Measurements from ENCODE around the gene CCND1. TPM values are rescaled to one million over a fixed set of nuclear protein-coding genes. Genes with fewer than 3 reads are reported as not detected.

Gene CCND1
- total RNA-seq, 4 donors from 2014 or later = 90.1 to 451 (median 213) TPM

DNA sequence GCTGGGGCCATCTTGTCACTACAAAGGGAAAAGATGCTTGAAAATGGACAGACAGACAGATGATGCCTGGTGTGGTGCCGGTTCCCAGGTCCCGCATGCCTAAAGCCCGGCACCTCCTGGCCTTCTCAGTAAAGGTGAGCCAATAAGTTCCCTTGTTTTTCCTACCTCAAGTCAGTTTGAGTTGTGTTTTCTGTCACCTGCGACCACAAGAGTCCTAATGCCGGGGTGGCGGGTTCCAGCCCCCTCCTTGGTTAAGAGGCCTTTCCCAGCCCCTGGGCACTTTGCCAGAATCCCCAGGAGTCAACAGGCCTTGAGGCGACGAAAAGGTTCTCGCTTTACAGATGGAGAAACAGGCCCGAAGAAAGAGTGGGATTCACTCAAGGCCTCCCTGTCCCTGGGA lies 53.8 kb downstream of the CCND1 start:
- TF ChIP-seq, protein P1, sequence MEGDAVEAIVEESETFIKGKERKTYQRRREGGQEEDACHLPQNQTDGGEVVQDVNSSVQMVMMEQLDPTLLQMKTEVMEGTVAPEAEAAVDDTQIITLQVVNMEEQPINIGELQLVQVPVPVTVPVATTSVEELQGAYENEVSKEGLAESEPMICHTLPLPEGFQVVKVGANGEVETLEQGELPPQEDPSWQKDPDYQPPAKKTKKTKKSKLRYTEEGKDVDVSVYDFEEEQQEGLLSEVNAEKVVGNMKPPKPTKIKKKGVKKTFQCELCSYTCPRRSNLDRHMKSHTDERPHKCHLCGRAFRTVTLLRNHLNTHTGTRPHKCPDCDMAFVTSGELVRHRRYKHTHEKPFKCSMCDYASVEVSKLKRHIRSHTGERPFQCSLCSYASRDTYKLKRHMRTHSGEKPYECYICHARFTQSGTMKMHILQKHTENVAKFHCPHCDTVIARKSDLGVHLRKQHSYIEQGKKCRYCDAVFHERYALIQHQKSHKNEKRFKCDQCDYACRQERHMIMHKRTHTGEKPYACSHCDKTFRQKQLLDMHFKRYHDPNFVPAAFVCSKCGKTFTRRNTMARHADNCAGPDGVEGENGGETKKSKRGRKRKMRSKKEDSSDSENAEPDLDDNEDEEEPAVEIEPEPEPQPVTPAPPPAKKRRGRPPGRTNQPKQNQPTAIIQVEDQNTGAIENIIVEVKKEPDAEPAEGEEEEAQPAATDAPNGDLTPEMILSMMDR (IDR thresholded peaks at IDR 0.05; ENCODE audit: low read depth) = no peak

DNA sequence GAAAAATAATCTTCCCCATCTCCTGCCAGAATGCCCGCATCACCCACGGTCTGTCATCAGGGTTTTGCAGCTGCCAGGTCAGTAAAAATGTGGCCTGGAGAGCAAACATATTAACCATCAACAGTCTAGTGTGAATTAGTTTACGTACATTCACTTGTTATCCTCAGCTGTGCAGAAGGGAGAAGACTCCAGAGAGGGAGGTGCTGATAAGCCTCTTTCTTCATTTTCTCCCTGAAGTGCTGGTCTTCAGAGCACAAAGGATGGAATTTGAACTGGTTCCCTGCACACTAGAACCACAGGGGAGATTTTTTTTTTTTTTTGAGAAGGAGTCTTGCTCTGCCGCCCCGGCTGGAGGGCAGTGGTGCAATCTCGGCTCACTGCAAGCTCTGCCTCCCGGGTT lies 54.6 kb downstream of the CCND1 start:
- TF ChIP-seq, protein P1 (IDR thresholded peaks at IDR 0.05; ENCODE audit: low read depth) = no peak

DNA sequence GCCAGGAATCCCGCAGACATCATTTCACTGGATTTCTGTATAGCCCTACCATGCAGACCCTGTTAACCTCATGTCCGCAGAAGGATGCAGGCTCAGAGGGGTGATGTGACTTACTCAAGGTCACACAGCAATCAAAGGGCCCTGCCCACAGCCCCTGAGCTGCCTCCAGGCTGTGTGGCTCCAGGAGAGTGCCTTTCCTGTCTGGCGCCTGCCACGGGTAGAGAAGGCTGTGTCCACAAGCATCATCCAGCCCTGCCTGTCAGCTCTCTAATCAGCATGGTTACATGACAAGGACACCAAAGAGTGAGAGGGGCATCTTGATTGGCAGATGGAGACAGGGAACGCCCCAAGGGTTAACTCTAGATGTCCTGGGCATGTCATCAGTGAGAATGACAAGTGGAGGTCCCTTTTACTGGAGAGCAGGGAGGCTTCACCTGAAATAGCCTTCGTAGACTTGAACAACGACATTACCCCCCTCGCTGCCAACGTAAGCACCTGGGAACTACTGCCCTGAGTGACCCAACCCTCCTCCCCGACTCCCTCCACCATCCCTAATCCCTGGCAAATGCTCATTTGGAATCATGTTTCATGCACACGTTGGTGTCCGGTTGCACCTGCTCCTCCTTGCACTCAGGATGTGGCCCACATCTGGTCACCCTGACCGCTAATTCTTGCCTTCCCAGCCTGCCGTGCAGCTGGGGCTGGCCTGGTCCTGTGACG lies 56.0 kb downstream of the CCND1 start:
- TF ChIP-seq, protein P1 (IDR thresholded peaks at IDR 0.05; ENCODE audit: low read depth) = no peak

DNA sequence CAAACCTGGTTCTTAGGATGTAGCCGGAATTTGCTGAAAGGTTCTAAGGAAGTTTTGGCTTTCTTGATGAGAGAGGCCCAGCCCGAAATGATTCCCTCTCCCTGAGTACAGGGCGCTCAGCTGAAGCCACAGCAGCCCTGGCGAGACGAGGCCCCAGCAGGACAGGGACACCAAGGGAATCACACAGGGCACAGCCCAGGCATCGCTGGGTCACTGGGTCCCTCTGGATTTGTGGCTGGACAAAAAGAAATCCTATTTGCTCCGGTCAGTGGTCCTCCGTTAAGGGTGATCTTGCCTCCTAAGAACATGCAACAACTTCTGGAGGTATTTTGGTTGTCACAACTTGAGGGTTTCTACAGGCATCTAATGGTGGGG lies 56.5 kb downstream of the CCND1 start:
- TF ChIP-seq, protein P1 (IDR thresholded peaks at IDR 0.05; ENCODE audit: low read depth) = no peak

DNA sequence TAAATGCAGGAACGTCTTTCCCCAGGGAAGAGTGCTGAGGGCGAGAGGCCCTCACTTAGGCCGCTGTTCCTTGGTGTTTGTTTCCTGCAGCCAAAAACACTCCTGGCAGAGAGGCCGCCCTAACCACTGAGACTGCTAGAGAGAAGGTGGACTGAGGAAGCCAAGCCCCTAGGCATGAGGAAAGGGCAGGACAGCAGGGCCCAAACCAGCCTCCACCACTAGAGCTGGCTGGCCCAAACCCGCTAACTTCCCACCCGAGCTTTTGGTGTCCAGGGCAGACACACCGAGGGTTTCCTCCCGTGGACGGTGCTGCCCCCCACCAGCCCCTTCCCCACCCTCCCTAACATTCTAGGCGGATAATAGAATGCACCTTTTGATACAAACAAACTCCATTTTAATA lies 56.9 kb downstream of the CCND1 start:
- TF ChIP-seq, protein P1 (IDR thresholded peaks at IDR 0.05; ENCODE audit: low read depth) = no peak

DNA sequence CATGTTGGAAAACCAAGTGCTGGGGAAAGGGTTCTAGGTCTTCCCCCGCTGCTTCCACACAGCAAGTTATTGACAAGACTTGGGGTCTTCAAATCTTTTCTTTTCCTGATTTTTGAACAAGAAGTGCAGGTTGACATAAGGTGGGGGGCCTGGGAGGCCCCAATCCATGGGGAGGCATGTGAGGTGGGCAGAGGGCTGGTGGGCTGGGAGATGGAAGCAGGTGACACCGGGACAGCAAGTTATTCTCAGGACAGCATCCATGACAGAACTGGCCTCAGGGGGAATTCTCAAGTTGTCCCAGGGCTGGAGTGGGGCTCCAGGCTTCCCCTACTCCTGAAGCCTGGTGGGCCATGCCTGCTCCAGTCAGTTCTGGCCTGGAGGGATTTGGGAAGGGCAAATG lies 57.4 kb downstream of the CCND1 start:
- TF ChIP-seq, protein P1 (IDR thresholded peaks at IDR 0.05; ENCODE audit: low read depth) = no peak

DNA sequence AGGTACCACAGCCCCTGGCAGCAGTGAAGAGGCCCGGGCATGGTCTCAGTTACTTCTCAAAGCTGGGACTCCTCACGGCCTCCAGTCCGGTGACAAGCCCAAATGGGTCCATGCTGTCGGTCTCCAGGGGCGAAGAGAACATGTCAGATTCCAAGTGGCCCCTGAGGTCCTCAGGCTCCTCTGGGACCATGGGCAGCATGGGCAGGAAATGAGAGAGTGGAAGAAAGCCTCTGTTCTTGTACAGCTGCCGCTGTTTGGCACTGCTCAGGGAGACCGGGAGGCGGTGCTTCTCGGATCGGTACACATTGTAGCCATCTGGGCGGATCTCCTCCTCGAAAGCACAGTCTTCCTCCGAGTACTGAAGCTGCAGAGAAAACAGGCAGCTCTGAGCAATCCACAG lies 58.3 kb downstream of the CCND1 start:
- TF ChIP-seq, protein P1 (IDR thresholded peaks at IDR 0.05; ENCODE audit: low read depth) = no peak

Data from subcutaneous adipose tissue (tissue), 4 donors.